Bone marrow (tissue), 2 donors: Measurements from ENCODE around the gene FBXL13.
"Not testable (repeated sequence)": the region's sequence is repeated elsewhere in the genome, so short reads cannot be mapped to it uniquely, and the experiment has no call there.

ENCODE experiments used
- DNase-seq, 2 donors: peaks; one replicate each; lab custom pipeline; 2025; lab: John Stamatoyannopoulos, UW

FBXL13 gene

DNA sequence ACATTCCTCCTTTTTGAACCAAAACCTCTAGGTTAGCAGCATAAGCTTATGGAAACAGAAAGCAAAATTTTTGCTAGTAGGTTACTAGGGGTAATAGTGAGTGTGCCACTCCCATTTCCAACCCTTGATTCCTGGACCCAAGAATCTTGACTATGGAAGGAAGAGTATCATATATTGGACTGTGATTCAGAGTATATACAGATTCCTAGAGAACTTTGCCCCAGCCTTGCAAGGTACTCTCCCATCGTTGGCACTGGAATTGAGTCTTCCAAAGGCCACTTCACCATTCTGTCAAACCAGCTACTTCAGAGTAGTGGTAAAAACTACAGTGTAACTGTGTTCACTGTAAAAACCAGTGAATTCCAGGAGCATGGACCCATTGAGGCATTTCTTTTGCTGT lies 92.4 kb downstream of the FBXL13 start:
- no peak for DNase-seq

DNA sequence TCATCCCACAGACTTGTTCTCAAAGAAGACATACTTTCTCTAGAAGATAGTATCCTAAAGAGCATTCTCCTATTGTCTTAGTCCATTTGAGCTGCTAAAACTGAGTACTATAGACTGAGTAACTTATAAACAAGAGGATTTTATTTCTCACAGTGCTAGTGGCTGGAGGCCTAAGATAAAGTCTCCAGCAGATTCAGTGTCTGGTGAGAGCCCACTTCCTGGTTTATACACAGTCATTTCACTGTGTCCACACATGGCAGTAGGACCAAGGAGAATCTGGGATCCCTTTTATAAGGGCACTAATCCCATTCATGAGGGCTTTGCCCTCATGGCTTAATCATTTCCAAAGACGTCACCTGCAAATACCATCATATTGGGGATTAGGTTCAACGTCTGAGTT lies 93.1 kb downstream of the FBXL13 start:
- no peak for DNase-seq

DNA sequence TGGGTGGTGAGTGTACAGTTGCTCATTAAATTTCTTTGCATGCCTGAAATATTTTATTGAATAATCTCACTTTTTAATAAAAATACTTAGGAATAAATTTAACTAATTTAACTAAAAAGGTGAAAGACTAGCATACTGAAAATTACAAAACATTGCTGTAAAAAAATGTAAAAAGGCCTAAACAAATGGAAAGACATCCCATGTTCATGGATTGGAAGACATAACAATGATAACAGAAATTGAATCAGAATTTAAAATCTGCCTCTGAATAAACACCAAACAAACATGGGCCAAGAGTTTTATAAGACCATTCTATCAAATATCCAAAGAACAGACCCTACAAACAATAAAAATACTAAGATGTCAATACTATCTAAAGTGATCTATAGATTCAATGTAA lies 94.9 kb downstream of the FBXL13 start:
- no peak for DNase-seq

DNA sequence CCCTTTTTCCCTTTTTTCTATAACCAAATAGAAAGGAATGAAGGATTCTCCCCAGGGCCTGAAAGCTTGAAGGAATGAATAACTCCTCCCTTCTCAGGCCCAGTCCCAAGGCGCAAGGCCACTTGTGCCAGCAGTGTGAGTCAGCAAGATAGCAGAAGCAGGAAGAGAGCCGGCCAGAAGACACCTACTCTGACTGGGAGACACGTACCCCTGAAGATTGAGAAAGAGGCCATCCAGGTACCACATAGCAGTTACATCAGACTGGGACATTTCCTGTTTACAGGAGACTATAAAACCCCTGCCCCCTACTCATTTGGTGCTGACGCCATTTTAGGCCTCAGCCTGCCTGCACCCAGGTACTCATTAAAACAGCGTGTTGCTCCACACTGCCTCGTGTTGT lies 96.3 kb downstream of the FBXL13 start:
- no peak for DNase-seq

DNA sequence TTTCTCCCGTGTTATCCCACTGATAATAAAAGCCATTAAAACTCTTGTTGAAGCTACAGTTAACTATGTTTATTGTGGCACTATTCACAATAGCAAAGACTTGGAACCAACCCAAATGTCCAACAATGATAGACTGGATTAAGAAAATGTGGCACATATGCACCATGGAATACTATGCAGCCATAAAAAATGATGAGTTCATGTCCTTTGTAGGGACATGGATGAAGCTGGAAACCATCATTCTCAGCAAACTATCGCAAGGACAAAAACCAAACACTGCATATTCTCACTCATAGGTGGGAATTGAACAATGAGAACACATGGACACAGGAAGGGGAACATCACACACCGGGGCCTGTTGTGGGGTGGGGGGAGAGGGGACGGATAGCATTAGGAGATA lies 97.0 kb downstream of the FBXL13 start:
- DNase-seq = not testable (repeated sequence)

DNA sequence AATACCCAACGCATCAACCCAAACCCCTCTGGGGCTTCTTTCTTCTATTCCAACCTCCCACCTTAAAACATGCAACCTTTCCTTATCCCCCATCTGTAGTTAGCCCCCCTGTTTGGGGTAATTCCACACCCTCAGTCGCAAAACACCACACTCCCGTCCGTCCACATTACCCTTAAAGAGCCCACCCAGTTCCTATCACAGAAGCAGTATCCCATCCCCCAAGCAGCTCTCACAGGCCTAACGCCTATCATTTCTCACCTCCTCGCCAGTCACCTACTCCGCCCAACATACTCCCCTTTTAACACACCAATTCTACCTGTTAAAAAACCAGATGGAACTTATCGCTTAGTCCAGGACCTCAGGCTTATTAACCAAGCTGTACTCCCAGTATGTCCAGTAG lies 98.1 kb downstream of the FBXL13 start:
- DNase-seq = no peak

DNA sequence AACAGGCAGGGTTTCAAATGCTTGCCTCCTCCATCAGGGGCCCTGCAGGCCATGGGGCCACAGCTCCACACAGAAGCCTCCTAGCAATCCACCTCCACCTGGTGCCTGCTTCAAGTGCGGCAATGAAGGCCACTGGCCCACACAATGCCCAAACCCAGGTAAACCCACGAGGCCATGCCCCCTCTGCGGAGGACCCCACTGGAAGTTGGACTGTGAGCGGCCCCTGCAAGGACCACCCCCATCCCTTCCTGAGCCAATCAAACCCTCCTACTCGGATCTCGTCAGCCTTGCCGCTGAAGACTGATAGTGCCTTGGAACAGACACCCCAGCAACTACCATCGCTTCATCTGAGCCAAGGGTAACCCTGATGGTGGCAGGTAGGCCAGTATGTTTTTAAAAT lies 98.7 kb downstream of the FBXL13 start:
- DNase-seq = no peak

DNA sequence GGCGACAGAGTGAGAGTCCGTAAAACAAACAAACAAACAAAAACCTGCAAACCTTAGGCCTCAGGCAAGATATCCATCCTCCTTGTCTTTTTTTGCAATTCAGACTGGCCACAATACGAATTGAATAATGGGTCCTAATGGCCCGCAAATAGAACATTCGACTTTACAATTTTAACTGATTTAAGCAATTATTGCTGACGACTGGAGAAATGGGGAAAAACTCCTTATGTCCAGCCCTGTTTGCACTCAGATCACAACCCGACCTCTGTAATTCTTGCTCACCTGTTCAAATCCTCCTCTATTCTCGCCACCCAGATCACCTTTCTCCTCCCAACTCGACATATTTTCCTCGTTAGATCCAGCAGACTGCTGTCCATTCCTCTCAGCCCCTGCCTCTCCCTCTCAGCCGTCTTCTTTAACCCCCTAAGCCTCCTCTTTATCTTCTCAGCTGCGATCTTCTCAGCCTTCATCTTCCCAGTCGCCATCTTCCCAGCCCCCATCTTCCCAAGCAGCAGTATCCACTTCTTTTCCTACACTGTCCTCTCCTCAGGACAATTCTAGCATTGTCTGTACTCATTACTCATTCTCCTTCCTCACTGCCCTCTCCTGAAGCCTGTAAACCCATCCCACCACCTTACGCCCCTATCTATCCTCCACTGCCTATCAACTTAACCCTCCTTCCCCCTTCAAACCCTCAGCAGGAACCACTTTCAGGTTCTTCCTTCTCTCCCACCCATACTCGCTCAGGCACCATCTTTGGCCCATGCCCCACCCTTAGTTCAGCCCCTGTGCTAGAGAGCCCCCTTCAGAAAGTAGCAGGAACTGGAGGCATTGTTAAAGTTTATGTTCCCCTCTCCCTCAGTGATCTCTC lies 100.0 kb downstream of the FBXL13 start:
- peak in 1 of 2 donors; percentile 26 for DNase-seq

DNA sequence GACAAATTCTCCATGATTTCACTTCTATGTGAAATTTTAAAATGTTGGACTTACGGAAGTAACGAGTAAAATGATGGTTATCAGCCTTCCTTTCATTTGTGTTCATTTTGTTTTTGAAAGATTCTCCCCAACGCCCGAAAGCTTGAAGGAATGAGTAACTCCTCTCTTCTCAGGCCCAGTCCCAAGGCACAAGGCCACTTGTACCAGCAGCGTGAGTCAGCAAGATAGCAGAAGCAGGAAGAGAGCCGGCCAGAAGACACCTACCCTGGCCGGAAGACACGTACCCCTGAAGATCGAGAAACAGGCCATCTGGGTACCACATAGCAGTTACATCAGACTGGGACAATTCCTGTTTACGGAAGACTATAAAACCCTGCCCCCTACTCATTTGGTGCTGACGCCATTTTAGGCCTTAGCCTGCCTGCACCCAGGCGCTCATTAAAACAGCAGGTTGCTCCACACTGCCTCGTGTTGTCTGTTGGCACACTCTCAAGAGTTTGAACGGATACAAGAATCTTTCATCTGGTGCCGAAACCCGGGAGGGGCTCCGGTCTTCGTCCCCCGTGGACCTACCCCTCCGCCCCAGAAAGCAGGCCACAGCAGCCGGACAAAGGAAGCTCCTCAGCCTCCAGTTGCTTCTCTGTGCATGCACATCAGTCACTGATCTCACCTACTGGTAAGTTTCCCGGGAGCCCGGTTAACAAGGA lies 101.3 kb downstream of the FBXL13 start:
- no peak for DNase-seq

DNA sequence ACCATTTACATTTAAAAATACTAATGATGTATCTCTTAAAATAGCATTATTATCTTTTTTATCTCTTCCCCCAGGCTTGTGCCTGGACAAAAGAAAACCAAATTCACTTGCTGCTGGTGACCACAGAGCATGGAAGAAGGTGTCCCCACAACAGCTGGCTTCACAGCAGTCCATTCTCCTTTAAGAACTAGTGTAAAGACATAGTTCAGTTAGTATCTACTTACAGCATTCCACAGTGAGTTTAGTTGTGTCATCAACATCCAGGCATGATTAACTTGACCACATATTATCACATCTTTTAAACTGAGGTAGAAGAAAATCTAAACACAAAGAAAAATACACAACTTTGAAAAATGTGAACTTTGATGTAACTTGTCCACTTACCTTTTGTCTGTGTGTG lies 106.8 kb downstream of the FBXL13 start:
- DNase-seq = no peak

DNA sequence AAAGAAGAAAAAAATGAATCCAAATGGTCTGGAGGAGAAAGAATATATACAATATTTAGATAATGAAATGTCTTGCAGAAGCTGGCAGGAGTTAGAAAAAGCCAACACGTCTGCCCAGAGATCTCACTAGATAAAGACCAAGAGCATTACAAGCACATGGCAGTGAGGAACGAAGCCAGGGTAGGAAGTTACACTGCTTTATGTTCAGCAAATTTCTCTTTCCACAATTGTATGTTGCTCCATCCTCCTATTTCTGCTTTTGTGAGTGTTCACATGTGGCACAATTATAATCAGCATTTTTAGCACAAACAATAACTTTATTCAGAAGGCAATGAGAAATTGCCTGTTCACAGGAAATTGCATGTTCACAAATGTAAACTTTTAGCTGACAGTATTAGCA lies 108.1 kb downstream of the FBXL13 start:
- no peak for DNase-seq

DNA sequence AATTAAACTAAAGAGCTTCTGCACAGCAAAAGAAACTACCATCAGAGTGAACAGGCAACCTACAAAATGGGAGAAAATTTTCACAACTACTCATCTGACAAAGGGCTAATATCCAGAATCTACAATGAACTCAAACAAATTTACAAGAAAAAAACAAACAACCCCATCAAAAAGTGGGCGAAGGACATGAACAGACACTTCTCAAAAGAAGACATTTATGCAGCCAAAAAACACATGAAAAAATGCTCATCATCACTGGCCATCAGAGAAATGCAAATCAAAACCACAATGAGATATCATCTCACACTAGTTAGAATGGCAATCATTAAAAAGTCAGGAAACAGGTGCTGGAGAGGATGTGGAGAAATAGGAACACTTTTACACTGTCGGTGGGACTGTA lies 112.6 kb downstream of the FBXL13 start:
- not testable (repeated sequence) for DNase-seq

DNA sequence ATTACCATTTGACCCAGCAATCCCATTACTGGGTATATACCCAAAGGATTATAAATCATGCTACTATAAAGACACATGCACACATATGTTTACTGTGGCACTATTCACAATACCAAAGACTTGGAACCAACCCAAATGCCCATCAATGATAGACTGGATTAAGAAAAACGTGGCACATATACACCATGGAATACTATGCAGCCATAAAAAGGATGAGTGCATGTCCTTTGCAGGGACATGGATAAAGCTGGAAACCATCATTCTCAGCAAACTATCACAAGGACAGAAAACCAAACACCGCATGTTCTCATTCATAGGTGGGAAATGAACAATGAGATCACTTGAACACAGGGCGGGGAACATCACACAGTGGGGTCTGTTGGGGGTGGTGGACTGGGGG lies 116.6 kb downstream of the FBXL13 start:
- not testable (repeated sequence) for DNase-seq

DNA sequence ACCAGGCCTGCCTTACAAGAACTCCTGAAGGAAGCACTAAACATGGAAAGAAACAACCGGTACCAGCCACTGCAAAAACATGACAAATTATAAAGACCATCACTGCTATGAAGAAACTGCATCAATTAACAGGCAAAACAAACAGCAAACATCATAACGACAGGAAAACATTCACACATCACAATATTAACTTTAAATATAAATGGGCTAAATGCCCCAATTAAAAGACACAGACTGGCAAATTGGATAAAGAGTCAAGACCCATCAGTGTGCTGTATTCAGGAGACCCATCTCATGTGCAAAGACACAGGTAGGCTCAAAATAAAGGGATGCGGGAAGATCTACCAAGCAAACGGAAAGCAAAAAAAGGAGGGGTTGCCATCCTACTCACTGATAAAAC lies 120.2 kb downstream of the FBXL13 start:
- DNase-seq = not testable (repeated sequence)

DNA sequence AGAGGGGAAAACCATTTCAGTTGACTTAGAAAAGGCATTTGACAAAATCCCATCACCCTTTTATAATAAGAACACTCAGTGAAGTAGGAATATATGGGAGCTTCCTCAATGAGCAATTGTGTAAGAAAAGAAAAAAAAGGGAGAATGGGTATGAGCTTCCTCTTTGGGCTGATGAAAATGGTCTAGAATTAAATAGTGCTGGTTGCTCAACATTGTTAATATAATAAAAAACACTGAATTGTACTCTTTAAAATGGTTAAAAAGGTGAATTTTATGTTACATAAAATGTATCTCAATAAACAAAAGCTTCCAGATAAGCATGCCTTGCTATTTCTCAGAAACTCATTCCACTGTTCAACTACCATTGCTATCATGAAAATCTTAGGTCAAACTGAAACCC lies 121.2 kb downstream of the FBXL13 start:
- DNase-seq = no peak

DNA sequence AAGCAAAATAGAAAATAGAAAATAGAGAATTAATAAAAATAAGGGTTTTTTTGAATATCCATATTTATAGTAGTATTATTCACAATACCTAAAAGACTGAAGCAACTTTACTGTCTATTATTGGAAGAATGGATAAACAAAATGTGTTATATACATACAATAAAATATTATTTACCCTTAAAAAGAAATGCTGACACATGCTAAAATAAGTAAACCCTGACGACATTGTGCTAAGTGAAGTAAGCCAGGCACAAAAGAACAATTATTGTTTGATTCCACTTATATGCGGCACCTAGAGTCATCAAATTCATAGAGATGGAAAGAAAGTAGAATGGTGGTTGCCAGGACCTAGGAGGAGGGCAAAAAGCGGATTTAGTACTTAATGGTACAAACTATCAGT lies 122.8 kb downstream of the FBXL13 start:
- DNase-seq = no peak

DNA sequence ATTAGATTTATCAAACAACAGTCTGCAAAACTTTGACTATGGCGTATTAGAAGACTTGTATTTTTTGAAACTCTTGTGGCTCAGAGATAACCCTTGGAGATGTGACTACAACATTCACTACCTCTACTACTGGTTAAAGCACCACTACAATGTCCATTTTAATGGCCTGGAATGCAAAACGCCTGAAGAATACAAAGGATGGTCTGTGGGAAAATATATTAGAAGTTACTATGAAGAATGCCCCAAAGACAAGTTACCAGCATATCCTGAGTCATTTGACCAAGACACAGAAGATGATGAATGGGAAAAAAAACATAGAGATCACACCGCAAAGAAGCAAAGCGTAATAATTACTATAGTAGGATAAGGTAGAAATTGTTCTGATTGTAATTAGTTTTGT lies 130.4 kb downstream of the FBXL13 start:
- DNase-seq = no peak

DNA sequence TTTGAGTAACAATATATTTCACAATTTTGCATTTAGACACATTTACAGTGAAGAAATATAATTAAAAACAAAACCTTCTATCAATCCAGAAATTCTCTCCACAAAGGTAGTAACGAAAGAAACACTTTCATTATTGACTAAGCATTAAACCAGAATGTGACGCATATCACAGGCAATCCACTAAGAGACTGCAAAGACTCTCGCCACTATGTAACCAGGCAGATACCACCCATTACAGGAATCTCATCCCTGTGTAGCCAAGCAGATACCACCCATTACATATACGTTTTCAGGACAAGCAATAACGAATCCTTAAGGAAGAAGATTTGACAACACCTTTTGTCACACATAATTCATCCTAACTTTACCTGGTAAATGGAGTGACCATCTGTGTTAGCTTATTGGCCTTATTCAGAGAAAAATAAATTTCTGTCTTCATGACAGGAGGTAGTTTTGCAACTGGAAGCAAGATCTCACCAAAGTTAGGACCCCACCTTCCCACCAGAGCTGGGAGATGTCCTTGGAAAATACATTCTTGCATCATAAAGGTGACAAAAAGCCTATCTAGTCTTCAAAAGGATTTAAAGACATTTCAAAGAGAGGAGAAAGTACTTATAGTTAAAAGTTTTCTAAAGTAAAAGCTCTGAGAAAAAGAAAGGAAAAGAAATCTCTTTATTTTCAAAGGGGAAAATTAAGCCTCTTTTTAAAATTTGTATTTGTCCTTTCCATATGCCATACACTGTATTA lies 131.0 kb downstream of the FBXL13 start:
- DNase-seq = no peak

DNA sequence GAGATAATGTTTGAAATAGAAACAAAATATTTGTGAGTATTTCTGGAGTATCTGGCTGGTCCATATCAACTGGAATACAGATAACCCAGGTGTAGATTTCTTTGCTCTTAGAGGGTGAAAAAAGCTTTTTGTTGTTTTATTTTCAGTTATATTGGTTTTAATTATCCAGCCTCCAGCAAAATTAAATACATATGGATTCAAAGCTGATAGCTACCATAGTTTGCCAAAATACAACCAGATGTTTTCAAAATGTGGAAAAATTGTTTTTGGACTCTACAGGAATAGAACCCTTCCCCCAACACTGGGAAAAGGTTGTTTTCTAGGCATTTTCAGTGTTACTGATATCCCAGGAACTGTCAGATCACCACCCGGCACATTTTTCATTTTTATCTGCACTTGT lies 131.7 kb downstream of the FBXL13 start:
- DNase-seq = no peak

DNA sequence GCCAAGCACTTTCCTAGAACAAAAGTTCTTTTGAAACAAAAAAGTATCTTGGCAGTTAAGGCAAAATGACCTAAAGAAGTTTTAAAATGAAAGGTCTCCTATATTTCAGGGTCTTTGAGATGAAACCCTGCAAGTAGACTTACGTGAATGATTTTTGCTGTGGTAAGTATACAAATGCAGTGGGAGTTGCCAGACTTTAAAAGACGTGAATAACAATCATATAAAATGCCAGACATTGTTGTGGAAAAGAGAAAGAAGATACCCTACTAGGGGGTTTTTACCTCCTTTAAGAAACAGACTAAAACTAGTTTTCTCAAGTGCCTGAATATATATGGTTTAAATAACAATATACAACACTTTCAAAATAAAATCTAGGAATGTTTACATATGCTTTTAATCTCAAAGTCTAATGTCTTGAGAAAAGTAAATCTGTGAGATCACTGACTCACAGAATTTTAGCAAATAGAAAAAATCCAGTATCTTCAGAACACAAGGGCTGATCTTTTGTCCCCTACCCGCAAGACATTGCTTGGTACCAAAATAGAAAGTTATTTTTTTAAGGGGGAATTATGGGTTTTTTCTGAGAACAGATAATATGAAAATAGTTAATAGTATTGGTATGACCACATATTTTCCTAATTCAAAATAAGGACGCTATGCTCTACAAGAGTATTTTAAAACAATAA lies 132.3 kb downstream of the FBXL13 start:
- no peak for DNase-seq

DNA sequence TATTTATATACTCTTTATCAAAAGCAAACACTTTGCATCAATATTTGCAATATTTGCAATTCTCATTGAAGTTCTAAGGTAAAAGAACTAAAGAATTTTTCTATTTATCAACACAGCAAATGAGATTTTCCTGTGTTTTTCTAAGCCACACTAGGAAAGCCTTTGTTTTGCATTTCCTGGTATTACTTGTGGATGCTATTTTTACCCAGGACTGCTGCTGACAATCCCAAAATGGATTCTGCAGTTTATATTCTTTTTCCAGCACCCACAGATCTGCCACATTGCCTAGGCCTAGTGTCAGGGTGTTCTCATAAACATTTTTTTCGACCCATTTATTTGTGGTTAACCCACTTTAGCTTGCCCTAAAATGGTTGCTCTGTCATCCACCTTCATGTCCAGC lies 135.9 kb downstream of the FBXL13 start:
- no peak for DNase-seq

DNA sequence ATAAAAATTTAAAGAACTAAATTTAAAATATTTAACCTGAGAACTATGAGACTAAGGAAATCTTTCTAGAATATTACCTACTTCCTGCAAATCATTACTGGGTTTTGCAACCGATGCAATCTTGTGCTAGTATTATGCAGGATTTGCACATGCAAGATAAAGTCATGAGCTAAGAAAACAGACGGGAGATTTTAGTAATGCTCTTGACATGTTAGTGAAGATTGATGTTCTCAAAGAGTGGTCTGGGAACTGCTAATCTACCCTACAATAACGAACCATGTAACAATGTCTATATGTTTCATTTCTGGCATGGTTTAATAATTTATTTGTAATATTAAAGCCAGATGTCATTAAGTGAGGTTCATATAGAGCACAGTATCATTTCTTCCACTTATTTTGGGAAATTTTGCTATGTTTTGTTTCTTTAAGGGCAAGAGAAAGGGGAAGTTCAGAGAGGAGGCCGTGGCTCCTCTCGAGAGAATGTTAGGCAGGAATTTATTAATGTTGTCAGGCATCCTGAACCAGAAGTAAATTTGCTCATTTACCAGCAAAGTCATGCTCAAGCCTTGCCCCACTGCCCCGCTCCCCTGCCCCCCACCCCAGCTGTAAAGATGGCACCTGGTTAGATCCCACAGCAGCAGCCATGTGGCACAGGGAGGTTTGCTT lies 139.0 kb downstream of the FBXL13 start:
- DNase-seq = peak in 1 of 2 donors; percentile 46
